Activated CD8-positive, alpha-beta memory T cell treated with anti-CD3 and anti-CD28 coated beads for 48 hours (primary cell): ENCODE results near the gene SEZ6.
"Not testable (repeated sequence)": the region's sequence is repeated elsewhere in the genome, so short reads cannot be mapped to it uniquely, and the experiment has no call there.

Experiments
- DNase-seq, 3 experiments: peaks; one replicate each; pipeline ENCODE4 v3.0.0-alpha.2; 2020; ENCODE audit warnings: low read depth in 2 of 3, low spot score in 2 of 3

SEZ6 gene

DNA sequence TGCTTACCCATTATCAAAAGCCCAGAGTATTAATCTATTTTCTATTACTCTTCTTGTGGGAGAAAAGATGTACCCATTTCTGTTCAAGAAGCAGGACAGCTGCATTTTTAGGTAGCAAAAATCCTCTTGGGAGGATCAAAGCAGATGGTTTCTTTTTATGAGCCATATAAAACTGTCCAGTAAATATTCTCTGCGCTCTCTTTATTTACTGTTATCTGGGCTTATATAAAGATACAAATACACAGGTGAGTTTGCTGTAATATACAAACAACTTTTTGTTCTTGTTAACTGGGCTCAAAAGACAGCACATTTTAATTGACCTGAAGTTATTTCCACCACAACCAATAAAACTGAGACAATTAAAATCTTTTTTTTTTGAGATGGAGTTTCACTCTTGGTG lies 64.6 kb downstream of the SEZ6 start:
- DNase-seq, result no peak

- DNase-seq, result no peak
Observed at GRCh38 chr17:28940675-28941074, 65.2 kb downstream of the SEZ6 start.

DNA sequence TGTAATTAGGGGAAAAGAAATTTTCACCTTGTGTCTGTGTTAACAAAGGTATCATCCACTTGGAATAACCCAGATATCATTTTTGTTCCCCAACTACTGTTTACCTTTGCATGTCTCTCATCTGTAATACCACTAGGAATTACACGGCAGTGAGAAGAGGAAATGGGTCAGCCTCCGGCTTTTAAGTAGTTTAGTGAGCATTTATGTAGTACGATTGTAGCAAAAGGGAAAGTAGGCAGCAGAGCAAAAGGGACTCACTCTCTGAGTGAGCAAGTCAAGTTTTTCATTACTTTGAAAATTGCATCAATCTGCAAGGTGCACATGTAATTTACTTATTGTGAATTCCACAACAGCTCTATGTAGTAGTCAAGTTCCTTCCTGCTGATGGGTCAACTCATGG lies 65.7 kb downstream of the SEZ6 start:
- no peak for DNase-seq

DNA sequence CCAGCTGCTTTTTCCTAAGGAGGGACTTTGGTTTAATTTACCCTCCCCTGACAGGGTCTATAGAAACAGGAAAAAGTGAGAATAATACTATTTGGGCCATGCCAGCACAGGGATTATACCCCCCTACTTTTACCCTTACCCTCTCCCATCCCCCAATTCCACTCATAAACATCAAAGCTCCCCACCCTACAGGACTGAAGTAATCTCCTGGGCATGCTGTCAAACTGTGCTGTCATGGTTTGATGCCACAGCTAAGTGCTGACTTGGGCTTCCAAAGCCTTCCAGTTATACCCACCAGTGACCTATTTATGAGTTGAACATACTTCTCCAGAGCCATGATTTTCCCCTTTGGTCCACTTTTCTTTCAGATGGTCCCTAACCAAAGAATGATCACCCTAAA lies 67.3 kb downstream of the SEZ6 start:
- DNase-seq, result no peak

DNA sequence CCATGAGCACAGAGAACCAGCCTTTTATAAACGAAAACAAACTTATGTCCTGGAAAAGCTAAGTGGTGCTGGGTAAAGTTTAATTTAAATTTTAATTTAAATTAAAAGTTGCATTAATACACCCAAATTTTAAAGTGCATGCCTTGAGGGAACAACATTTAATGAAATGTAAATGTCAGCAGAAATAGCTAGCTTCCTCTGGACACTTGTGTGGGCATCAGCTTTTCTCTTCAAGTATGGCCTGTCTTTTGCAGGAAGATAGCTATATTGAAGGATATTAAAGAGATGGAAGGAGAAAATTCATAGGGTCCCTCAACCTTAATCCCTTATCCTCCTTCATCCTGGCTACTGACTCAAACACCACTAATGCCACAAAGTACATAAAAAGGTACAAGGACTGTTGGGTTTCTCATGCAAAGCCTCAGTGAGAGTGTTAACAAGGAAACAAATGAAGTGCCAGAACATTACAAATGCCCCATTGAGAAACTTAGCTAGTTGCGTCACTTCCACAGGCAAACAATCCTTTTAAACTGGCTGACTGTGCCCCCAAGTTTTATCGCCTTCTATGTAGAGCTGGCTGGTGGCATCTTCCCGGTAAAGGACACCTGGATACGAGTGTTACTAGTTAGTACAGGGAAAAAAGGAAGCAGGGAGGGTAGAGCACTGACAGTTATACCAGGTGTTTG lies 68.6 kb downstream of the SEZ6 start:
- no peak for DNase-seq

GRCh38 chr17:28935744-28936460 lies 69.9 kb downstream of the SEZ6 start:
- no peak for DNase-seq

GRCh38 chr17:28934508-28934907 lies 71.3 kb downstream of the SEZ6 start:
- not testable (repeated sequence) for DNase-seq

DNA sequence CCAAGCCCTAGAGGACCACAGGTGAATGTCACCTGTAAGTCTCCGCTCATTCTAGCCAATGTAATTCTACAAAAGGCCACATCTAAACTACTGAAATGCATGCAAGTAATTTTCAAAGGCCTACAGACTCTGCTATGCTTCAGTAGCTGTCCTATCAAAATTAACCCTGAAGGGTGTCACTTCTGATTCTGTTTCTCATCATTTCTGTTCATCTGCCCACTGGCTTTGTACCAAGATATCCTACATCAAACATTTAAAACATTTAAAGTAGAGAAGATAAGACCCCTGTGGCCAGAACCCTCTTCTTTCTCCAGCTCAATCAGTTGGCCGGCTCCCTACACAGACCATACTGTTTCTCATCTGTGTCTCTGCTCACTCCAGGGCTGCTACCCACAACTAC lies 76.0 kb downstream of the SEZ6 start:
- DNase-seq, result no peak

GRCh38 chr17:28928061-28928460 lies 77.8 kb downstream of the SEZ6 start:
- DNase-seq, result no peak

- no peak for DNase-seq
Observed at GRCh38 chr17:28926786-28927185, 79.0 kb downstream of the SEZ6 start.

DNA sequence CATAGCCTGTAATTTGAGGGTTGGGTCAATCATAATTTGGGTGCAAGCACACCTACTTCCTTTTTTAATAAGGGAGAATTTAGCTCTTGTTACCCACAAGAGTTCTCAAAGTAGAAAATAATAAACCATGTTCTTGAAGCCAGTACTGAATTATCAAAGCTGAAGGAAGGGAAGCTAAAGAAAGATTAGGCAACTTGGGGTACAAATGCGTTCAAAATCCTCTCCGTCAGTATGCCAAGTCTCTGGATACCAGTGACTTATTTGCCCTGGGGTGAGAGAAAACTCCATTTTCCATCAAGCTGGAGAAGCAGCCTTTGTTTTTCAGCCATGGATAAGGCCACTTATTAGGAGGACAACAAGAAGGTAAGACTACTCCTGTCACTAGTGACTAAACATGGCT lies 79.5 kb downstream of the SEZ6 start:
- no peak for DNase-seq

- no peak for DNase-seq
Observed at GRCh38 chr17:28925912-28926365, 79.9 kb downstream of the SEZ6 start.

- DNase-seq, result no peak
Observed at GRCh38 chr17:28920201-28920600, 85.6 kb downstream of the SEZ6 start.

DNA sequence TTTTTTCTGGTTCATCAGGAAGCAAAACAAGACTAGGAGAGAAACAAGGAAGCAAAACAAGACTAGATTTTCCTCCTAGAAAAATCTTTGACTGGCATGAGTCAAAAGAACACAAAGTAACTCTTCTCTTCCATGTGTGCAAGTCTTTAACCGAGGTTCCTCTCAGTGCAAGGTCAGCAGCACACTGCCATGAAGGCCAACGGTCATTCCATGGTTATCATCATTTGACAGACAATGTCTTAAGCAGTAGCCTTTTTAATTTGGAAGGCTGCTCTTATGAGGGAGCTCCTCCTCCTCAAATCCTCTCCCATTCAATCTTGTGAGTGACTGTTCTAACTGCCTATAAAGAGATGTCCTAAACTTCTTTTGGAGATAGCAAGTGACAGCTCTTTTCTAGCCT lies 87.5 kb downstream of the SEZ6 start:
- no peak for DNase-seq

- DNase-seq, result no peak
Observed at GRCh38 chr17:28917465-28917864, 88.4 kb downstream of the SEZ6 start.

- DNase-seq, result no peak
Observed at GRCh38 chr17:28917029-28917428, 88.8 kb downstream of the SEZ6 start.

GRCh38 chr17:28916302-28916934 lies 89.4 kb downstream of the SEZ6 start:
- no peak for DNase-seq

DNA sequence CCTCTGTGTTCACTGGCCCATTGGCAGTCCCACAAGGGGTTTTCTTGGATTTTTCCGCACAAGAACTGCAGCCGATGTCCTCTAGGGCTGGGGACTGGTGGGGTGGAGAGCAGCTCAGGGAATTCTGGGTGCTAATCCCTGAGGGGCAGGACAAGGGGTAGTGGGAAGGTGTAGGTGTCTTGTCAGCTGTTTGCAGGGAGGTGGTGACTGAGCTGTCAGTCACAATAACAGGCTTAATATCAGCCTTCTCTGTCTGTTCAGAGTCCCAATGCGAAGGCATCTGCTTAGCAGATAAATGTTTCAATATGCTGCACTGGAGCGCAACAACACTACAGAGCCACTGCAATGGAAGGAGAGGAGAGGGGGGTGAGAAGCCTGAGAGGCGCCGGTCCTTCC lies 92.9 kb downstream of the SEZ6 start:
- DNase-seq, result no peak

DNA sequence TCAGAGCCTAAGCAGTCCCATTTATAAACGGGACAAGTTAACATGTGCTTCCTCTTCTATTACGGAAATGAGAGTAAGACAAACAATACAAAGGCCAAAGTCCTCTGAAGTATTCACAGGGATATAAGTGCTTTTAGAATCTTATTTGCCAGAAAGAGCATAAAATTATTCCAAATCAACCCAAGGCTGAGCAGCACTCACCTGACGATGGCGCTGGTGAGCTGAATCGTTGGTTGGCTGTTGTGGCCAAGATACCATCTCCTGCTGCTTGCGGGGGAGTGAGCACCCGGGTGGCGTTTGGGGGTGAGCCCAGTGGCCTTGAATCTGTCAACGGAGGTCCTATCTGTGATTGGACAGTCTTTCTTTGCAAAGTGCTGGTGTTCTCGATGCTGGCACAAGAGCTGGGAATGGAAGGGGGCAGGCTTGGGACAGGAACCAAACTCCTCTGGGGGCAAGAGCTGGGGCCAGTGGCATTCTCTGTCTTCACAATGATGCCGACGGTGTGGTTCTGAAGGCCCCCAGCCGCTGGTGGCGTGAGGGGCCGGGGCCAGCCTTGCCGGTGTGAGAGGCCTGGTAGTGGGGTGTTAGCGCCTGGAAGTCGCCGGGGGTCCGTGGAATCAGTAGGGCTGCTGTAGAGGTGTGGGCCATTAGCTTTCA lies 93.4 kb downstream of the SEZ6 start:
- DNase-seq, result no peak

DNA sequence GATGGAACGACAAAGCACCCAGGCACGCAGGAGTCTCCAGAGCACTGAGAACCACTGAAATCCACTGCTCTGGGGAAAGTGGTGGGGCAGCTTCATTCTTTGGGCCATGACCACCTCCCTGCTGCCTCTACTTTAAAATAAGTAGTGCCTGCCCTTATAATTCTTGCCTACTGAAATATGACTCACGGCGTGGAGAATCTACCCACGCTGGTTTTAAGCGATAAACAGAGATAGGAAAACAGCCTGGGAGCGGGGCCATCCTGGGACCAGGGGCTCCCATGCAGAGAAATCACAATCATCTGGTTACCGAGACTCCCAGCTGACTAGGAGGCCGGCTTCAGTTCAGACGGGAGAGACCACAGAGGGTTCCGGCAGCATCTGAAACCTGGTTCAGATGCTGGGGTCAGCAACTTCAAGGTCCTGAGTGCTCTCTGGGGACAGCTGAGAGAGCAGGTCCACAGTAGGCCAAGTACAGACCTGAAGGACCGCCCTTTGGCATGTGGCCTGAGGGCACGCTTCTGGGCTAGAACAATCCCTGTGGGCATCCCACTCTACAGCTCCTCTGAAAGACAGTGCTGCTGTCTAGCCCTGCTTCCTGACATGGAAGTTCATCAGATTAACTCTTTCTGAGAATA lies 94.3 kb downstream of the SEZ6 start:
- DNase-seq, result no peak

- no peak for DNase-seq
Observed at GRCh38 chr17:28910534-28910933, 95.3 kb downstream of the SEZ6 start.
